H1 (cell line): ENCODE measurements around the gene OR11A1. TPM values are rescaled to one million over a fixed set of nuclear protein-coding genes. Genes with fewer than 3 reads are reported as not detected.
A peak's percentile ranks its signal among the peaks of the same experiment; 100 is the strongest.

ENCODE experiments used
- CTCF ChIA-PET: fragments of 300-600 bp; sonication (Branson Sonifier 250); formaldehyde crosslinking; loops from one replicate; lab custom pipeline; 2021; ENCODE audit not compliant: partially characterized antibody; lab: Charles Lee
- POLR2A ChIA-PET: fragments of 300-600 bp; sonication (Branson Sonifier 250); formaldehyde crosslinking; loops from one replicate; lab custom pipeline; 2021; ENCODE audit warnings: inconsistent platforms; ENCODE audit not compliant: partially characterized antibody; lab: Charles Lee
- DNase-seq, 2 experiments: peaks; one replicate each; pipeline versions ENCODE4 v3.0.0 to v3.0.0-alpha.2; 2010 to 2022; ENCODE audit warnings: low spot score in 2 of 2, low read depth in 1 of 2, mixed read lengths in 1 of 2
- FAIRE-seq: peaks from 2 replicates; lab custom pipeline; 2011; peaks lifted over from hg19 to GRCh38; lab: Jason Lieb, UNC
- H2AFZ ChIP-seq: 2 replicates; pipeline ENCODE4 v1.8.1; 2012; ENCODE audit warnings: low read length, inconsistent platforms
- H2AK5ac ChIP-seq: 2 replicates; pipeline ENCODE4 v1.6.1; 2013; ENCODE audit warnings: low read depth, low read length
- H2BK120ac ChIP-seq: replicated peaks from 2 replicates; pipeline ENCODE3; 2013; ENCODE audit warnings: low read depth, low read length, inconsistent platforms
- H2BK12ac ChIP-seq: 2 replicates; pipeline ENCODE4 v1.6.1; 2013; ENCODE audit warnings: low read depth, low read length
- H2BK15ac ChIP-seq: 2 replicates; pipeline ENCODE4 v1.6.1; 2013; ENCODE audit warnings: low read length
- H2BK20ac ChIP-seq: 2 replicates; pipeline ENCODE4 v1.6.1; 2013; ENCODE audit warnings: low read length
- H2BK5ac ChIP-seq: 2 replicates; pipeline ENCODE4 v1.6.1; 2013; ENCODE audit warnings: low read depth, low read length
- H3K14ac ChIP-seq: 2 replicates; pipeline ENCODE4 v1.6.1; 2013; ENCODE audit warnings: inconsistent platforms; ENCODE audit not compliant: insufficient read length
- H3K18ac ChIP-seq: 2 replicates; pipeline ENCODE4 v1.6.1; 2013; ENCODE audit warnings: low read length; ENCODE audit errors: extremely low read depth
- H3K23ac ChIP-seq: 2 replicates; pipeline ENCODE4 v1.6.1; 2013; ENCODE audit warnings: inconsistent platforms; ENCODE audit not compliant: insufficient read length
- H3K23me2 ChIP-seq: 2 replicates; pipeline ENCODE4 v1.6.1; 2013; ENCODE audit warnings: low read depth, low read length
- H3K27ac ChIP-seq: 2 replicates; pipeline ENCODE4 v1.6.1; 2011; ENCODE audit warnings: low read depth, low read length, inconsistent platforms
- H3K27me3 ChIP-seq, 4 experiments: replicated peaks in 1 of 4; 1 replicate in 1 of 4; 2 replicates in 3 of 4; pipeline versions ENCODE4 v1.6.1 to v1.8.1; 2011 to 2013; ENCODE audit warnings: low read length in 3 of 4, mild to moderate bottlenecking in 3 of 4, inconsistent platforms in 2 of 4, mixed read lengths in 2 of 4, moderate library complexity in 1 of 4; ENCODE audit not compliant: control insufficient read depth in 3 of 4, insufficient read depth in 3 of 4; ENCODE audit errors: extremely low read depth in 1 of 4
- H3K36me3 ChIP-seq, 4 experiments: 2 replicates each; pipeline versions ENCODE4 v1.6.1 to v1.8.1; 2011 to 2013; ENCODE audit warnings: mild to moderate bottlenecking in 4 of 4, low read length in 3 of 4, moderate library complexity in 2 of 4, control low read depth in 1 of 4, inconsistent platforms in 1 of 4; ENCODE audit not compliant: insufficient read depth in 4 of 4, control insufficient read depth in 2 of 4
- H3K4ac ChIP-seq: replicated peaks from 2 replicates; pipeline ENCODE3; 2013; ENCODE audit warnings: low read length, low read depth, mixed read lengths, inconsistent platforms; ENCODE audit not compliant: insufficient read length
- H3K4me1 ChIP-seq, 4 experiments: replicated peaks in 1 of 4; 1 replicate in 1 of 4; 2 replicates in 3 of 4; pipeline versions ENCODE4 v1.6.1 to v1.8.1; 2011 to 2013; ENCODE audit warnings: low read length in 3 of 4, inconsistent platforms in 2 of 4, mixed read lengths in 1 of 4; ENCODE audit not compliant: insufficient read depth in 4 of 4, control insufficient read depth in 3 of 4
- H3K4me2 ChIP-seq, 2 experiments: 2 replicates each; pipeline versions ENCODE4 v1.6.1 to v1.8.1; 2011 to 2013; ENCODE audit warnings: low read depth in 2 of 2, low read length in 2 of 2, control low read depth in 1 of 2, inconsistent platforms in 1 of 2, mild to moderate bottlenecking in 1 of 2; ENCODE audit not compliant: insufficient read depth in 1 of 2
- H3K4me3 ChIP-seq, 4 experiments: fragments of 200-600, 300-600 bp in 1 of 4; sonication (generic), shearing (Covaris generic), sonication (Bioruptor Twin) in 1 of 4; 2 replicates each; pipeline versions ENCODE4 v1.5.1 to v1.8.1; 2011 to 2016; ENCODE audit warnings: low read length in 4 of 4, low read depth in 3 of 4, control low read depth in 2 of 4, inconsistent platforms in 2 of 4, mild to moderate bottlenecking in 2 of 4, mixed read lengths in 1 of 4, moderate library complexity in 1 of 4; ENCODE audit not compliant: insufficient read depth in 2 of 4; ENCODE audit errors: extremely low read depth in 1 of 4
- H3K56ac ChIP-seq: replicated peaks from 2 replicates; pipeline ENCODE3; 2013; ENCODE audit warnings: low read depth, mild to moderate bottlenecking, mixed read lengths, low read length, inconsistent platforms; ENCODE audit not compliant: insufficient read length
- H3K79me1 ChIP-seq: 2 replicates; pipeline ENCODE4 v1.6.1; 2013; ENCODE audit warnings: low read depth, low read length, control low read depth
- H3K79me2 ChIP-seq, 2 experiments: 2 replicates each; pipeline versions ENCODE4 v1.6.1 to v1.8.1; 2012 to 2013; ENCODE audit warnings: low read length in 2 of 2, mild to moderate bottlenecking in 2 of 2, inconsistent platforms in 1 of 2; ENCODE audit not compliant: insufficient read depth in 2 of 2, control insufficient read depth in 1 of 2
- H3K9ac ChIP-seq, 4 experiments: replicated peaks in 1 of 4; 1 replicate in 1 of 4; 2 replicates in 3 of 4; pipeline versions ENCODE4 v1.6.1 to v1.8.1; 2011 to 2013; ENCODE audit warnings: low read depth in 3 of 4, low read length in 3 of 4, control low read depth in 2 of 4, mild to moderate bottlenecking in 2 of 4, moderate library complexity in 2 of 4, inconsistent platforms in 1 of 4; ENCODE audit errors: extremely low read depth in 1 of 4
- H3K9me3 ChIP-seq, 2 experiments: 2 replicates each; pipeline versions ENCODE4 v1.6.1 to v1.8.1; 2012 to 2013; ENCODE audit warnings: mild to moderate bottlenecking in 2 of 2, moderate library complexity in 2 of 2, control low read depth in 1 of 2, inconsistent platforms in 1 of 2, low read depth in 1 of 2, low read length in 1 of 2, mixed read lengths in 1 of 2; ENCODE audit not compliant: insufficient read depth in 2 of 2
- H4K20me1 ChIP-seq, 2 experiments: replicated peaks in 1 of 2; 2 replicates each; pipeline versions ENCODE3 to v1.8.1; 2011 to 2013; ENCODE audit warnings: inconsistent platforms in 2 of 2, low read length in 2 of 2, mild to moderate bottlenecking in 1 of 2; ENCODE audit not compliant: insufficient read depth in 2 of 2, control insufficient read depth in 1 of 2
- H4K5ac ChIP-seq: 2 replicates; pipeline ENCODE4 v1.6.1; 2013; ENCODE audit warnings: low read length, low read depth, mixed read lengths, inconsistent platforms; ENCODE audit not compliant: insufficient read length
- H4K8ac ChIP-seq: 2 replicates; pipeline ENCODE4 v1.8.0; 2013; ENCODE audit warnings: mild to moderate bottlenecking, moderate library complexity, low read length, inconsistent platforms; ENCODE audit not compliant: insufficient read depth; ENCODE audit errors: extremely low read depth
- H4K91ac ChIP-seq: replicated peaks from 2 replicates; pipeline ENCODE3; 2013; ENCODE audit warnings: low read length, mixed read lengths, inconsistent platforms; ENCODE audit not compliant: insufficient read length
- CBX5 ChIP-seq: fragments of 300-800, 300-1000 bp; sonication (generic); IDR thresholded peaks from 2 replicates; pipeline ENCODE4 v1.7.1; 2016; ENCODE audit warnings: antibody characterized with exemption, low read length, low read depth
- CREB1 ChIP-seq: IDR thresholded peaks from 2 replicates; pipeline ENCODE4 v1.6.1; 2012; ENCODE audit warnings: inconsistent platforms
- JUN ChIP-seq: IDR thresholded peaks from 2 replicates; pipeline ENCODE4 v1.6.1; 2011; ENCODE audit warnings: low read depth, mild to moderate bottlenecking, improper control_type of control experiment, low read length
- KDM1A ChIP-seq: fragments of 200-600, 300-600 bp; sonication (generic); IDR thresholded peaks from 2 replicates; pipeline ENCODE4 v1.7.1; 2016; ENCODE audit warnings: mild to moderate bottlenecking, low read length, borderline replicate concordance
- PHF8 ChIP-seq: fragments of 200-600 bp; sonication (generic); conservative IDR thresholded peaks from 2 replicates; pipeline ENCODE4 v1.7.1; 2012; ENCODE audit warnings: low read depth, mild to moderate bottlenecking, inconsistent platforms, low read length, moderate library complexity
- SP4 ChIP-seq: IDR thresholded peaks from 2 replicates; pipeline ENCODE4 v1.6.1; 2012; ENCODE audit warnings: low read length, inconsistent platforms
- SUZ12 ChIP-seq: fragments of 200-600 bp; sonication (generic); IDR thresholded peaks from 2 replicates; pipeline ENCODE4 v1.6.1; 2012; ENCODE audit warnings: mild to moderate bottlenecking, inconsistent platforms, low read length, moderate library complexity, mixed read lengths
- YY1 ChIP-seq: IDR thresholded peaks from 2 replicates; pipeline ENCODE4 v1.6.1; 2011; ENCODE audit warnings: low read depth, mild to moderate bottlenecking, low read length
- WGBS, 2 experiments: shearing (Covaris generic) in 1 of 2; methylation state at CpG; one replicate each; pipeline versions ENCODE4 v1.1.6 to v1.1.7; 2013 to 2015; ENCODE audit warnings: low lambda C conversion rate in 2 of 2, mixed read lengths in 2 of 2, inconsistent platforms in 1 of 2, low coverage in 1 of 2, missing lambda C conversion rate in 1 of 2; ENCODE audit not compliant: insufficient replicate concordance in 2 of 2, insufficient coverage in 1 of 2, insufficient read length in 1 of 2; ENCODE audit errors: extremely low coverage in 1 of 2, missing lambda C conversion rate in 1 of 2; 5-methylcytosine and 5-hydroxymethylcytosine counted together
- polyA plus RNA-seq, 7 experiments: library from polyadenylated mRNA; depleted of rRNA in 3 of 7; stranded (reverse) in 5 of 7; unstranded in 2 of 7; fragments of >200 nt in 5 of 7; fragments of 200-250 nt in 2 of 7; gene quantifications; 1 replicate in 5 of 7; 2 replicates in 1 of 7; 4 replicates in 1 of 7; pipeline versions ENCODE4 v1.2.1 to v1.2.3, GENCODE V29; 2011 to 2013; ENCODE audit warnings: missing spikeins in 2 of 7, mixed read lengths in 2 of 7
- total RNA-seq: library from RNA; stranded (reverse); fragmentation: NEBNext Ultra II Directional; extraction: Animal tissue kit (Norgen Biotek cat#: 25700); gene quantifications from 2 replicates; pipeline ENCODE4 v1.2.1, GENCODE V29; 2021

Gene OR11A1
- total and polyA plus RNA-seq, 2 of the 8 experiments (the other 6 are each of a cell fraction or from before 2014, with no cell fraction given) = not detected

GRCh38 chr6:29504961-29505360 lies 48.1 kb upstream of the OR11A1 start:
- Histone ChIP-seq H3K36me3 (no peaks in the 10 kb centered on the region), H3K18ac (no peak overlapping the region), H4K8ac (no peak overlapping the region), H2BK15ac (no peak overlapping the region), H3K27ac (no peak overlapping the region), H4K5ac (no peak overlapping the region), H3K79me1 (no peaks in the 10 kb centered on the region; the same call in 1 of the 2 replicates), H3K9me3 (no peaks in the 10 kb centered on the region), H4K20me1 (no peaks in the 10 kb centered on the region), H3K79me2 (no peaks in the 10 kb centered on the region), H3K4ac (no peak overlapping the region), H3K4me2 (no peak overlapping the region), H2BK20ac (no peak overlapping the region), H3K14ac (no peak overlapping the region), H3K4me1 (no peaks in the 10 kb centered on the region; a peak in 1 of 7 replicates), H2AK5ac (no peak overlapping the region), H2BK120ac (no peak overlapping the region), H4K91ac (no peak overlapping the region), H2AFZ (no peak overlapping the region), H3K4me3 (no peak overlapping the region), H3K23me2 (no peaks in the 10 kb centered on the region), H2BK5ac (no peak overlapping the region), H3K27me3 (no peaks in the 10 kb centered on the region; a peak in 1 of 7 replicates)
- whole genome bisulfite sequencing, 2 experiments = 97% methylated on average over 2 of the region's 2 CpGs; no CpG with 5 or more reads in 1 of the 2 experiments
- CTCF ChIA-PET = interaction anchor here (0.9 kb wide), 1 partner anchor 11 kb away, joined by 5 read pairs; no protein-coding TSS in a partner anchor
- POLR2A ChIA-PET = no interaction called here
- TF ChIP-seq SUZ12 (no peak), CREB1 (no peak), JUN (no peak), CBX5 (no peak), YY1 (no peak), PHF8 (no peak), KDM1A (no peak), SP4 (no peak)
- TF ChIP-seq, all 59 proteins: peak for 0
- Histone ChIP-seq H3K9ac (no peak overlapping the region), H3K23ac (no peak overlapping the region), H3K56ac (no peak overlapping the region), H2BK12ac (no peak overlapping the region)
- FAIRE-seq (no peak), DNase-seq (peak in 1 of 2 experiments; percentile 8)
